A549 treated with GW870086 at 1 μM for 4 hours (cell line): ENCODE data around the gene CHRM3. TPM values are rescaled to one million over a fixed set of nuclear protein-coding genes. Genes with fewer than 3 reads are reported as not detected.

Experiments used
- total RNA-seq: library from RNA; stranded (reverse); fragments of 200-300 nt; extraction: Qiagen RNA extraction; gene quantifications from 5 replicates; pipeline ENCODE4 v1.2.3, GENCODE V29; 2022; ENCODE audit warnings: low read depth

CHRM3 gene
- 0.03 to 0.16 TPM (median 0.08 TPM) in 4 of 5 replicates, not detected in the other for total RNA-seq

GRCh38 chr1:239386453-239387303 lies at the start of gene CHRM3:
Gene CHRM3, plus strand, starts transcription at chr1:239386568. Its CDS starts 520,884 bp downstream, at chr1:239907452.

